Cardiac muscle cell (in vitro differentiated cells and primary cell): ENCODE results near the gene WDR91. TPM values are rescaled to one million over a fixed set of nuclear protein-coding genes. Genes with fewer than 3 reads are reported as not detected.
"Not testable (repeated sequence)": the region's sequence is repeated elsewhere in the genome, so short reads cannot be mapped to it uniquely, and the experiment has no call there.

Source experiments
- DNase-seq, 2 donors: peaks; one replicate each; pipeline versions ENCODE4 v3.0.0 to v3.0.0-alpha.2; 2010 to 2017; ENCODE audit warnings: low read depth in 1 of 2, low spot score in 1 of 2
- H3K27ac ChIP-seq: fragments of 200-600 bp; sonication (generic); 2 replicates; pipeline ENCODE4 v1.5.1; 2016
- H3K27me3 ChIP-seq: fragments of 200-600 bp; sonication (generic); 2 replicates; pipeline ENCODE4 v1.6.0; 2016; ENCODE audit warnings: control low read depth
- H3K36me3 ChIP-seq: fragments of 200-600 bp; sonication (generic); 2 replicates; pipeline ENCODE4 v1.5.1; 2016; ENCODE audit warnings: control low read depth
- H3K4me1 ChIP-seq: fragments of 200-600 bp; sonication (generic); 2 replicates; pipeline ENCODE4 v1.8.1; 2017; ENCODE audit warnings: low read depth, mild to moderate bottlenecking, mixed run types
- H3K4me3 ChIP-seq: fragments of 200-600 bp; sonication (generic); 2 replicates; pipeline ENCODE4 v1.5.1; 2016; ENCODE audit warnings: mild to moderate bottlenecking
- H3K9me3 ChIP-seq: fragments of 200-600 bp; sonication (generic); 2 replicates; pipeline ENCODE4 v1.5.1; 2017; ENCODE audit warnings: low read depth, mild to moderate bottlenecking, control low read depth
- CTCF ChIP-seq: IDR thresholded peaks from 2 replicates; pipeline ENCODE4 v1.5.1; 2012; ENCODE audit warnings: low read depth, mild to moderate bottlenecking, low read length
- polyA plus RNA-seq: library from polyadenylated mRNA; unstranded; fragments of >200 nt; fragmentation: Nextera tagmentation; extraction: Ambion mirVana; gene quantifications from 2 replicates; pipeline ENCODE4 v1.2.1, GENCODE V29; 2016
- total RNA-seq: library from RNA; depleted of rRNA; stranded (reverse); fragments of >200 nt; gene quantifications from 2 replicates; pipeline ENCODE4 v1.2.3, GENCODE V29; 2016

WDR91 gene
- total and polyA plus RNA-seq, 2 experiments from 2014 or later = 13.6 to 16.7 TPM

GRCh38 chr7:135215180-135215579 lies 3.9 kb upstream of the WDR91 start:
- Histone ChIP-seq H3K9me3 (no peaks in the 10 kb centered on the region), H3K4me3 (no peak overlapping the region), H3K27me3 (no peaks in the 10 kb centered on the region), H3K27ac (no peak overlapping the region), H3K4me1 (no peaks in the 10 kb centered on the region), H3K36me3 (no peaks in the 10 kb centered on the region)
- no peak for TF ChIP-seq CTCF
- no peak for DNase-seq

GRCh38 chr7:135213831-135214230 lies 2.5 kb upstream of the WDR91 start:
- H3K4me1 ChIP-seq = peaks cover 10% of the 10 kb centered on the region
- no peak for DNase-seq
- no peaks in the 10 kb centered on the region for H3K27me3 ChIP-seq
- H3K4me3 ChIP-seq = no peak overlapping the region
- no peak for TF ChIP-seq CTCF
- no peak overlapping the region for H3K27ac ChIP-seq
- H3K9me3 ChIP-seq = no peaks in the 10 kb centered on the region
- H3K36me3 ChIP-seq = no peaks in the 10 kb centered on the region

- H3K4me1 ChIP-seq = peaks cover 26% of the 10 kb centered on the region
- DNase-seq = peak in 1 of 2 donors; percentile 77
- not testable (repeated sequence) for H3K36me3 ChIP-seq, H3K9me3 ChIP-seq, H3K27me3 ChIP-seq, H3K27ac ChIP-seq
- H3K4me3 ChIP-seq = peak overlapping the region; percentile 63
Observed at GRCh38 chr7:135211946-135212685, 790 bp upstream of the WDR91 start.

- H3K4me1 ChIP-seq = peaks cover 26% of the 10 kb centered on the region
- peak overlapping the region; percentile 63 for H3K4me3 ChIP-seq
- no peaks in the 10 kb centered on the region for H3K36me3 ChIP-seq
- TF ChIP-seq CTCF = no peak
- no peak overlapping the region for H3K27ac ChIP-seq
- no peaks in the 10 kb centered on the region for H3K9me3 ChIP-seq
- peak in 1 of 2 donors; percentile 33 for DNase-seq
- H3K27me3 ChIP-seq = no peaks in the 10 kb centered on the region
Observed at GRCh38 chr7:135210888-135211178, 493 bp downstream of the WDR91 start.

GRCh38 chr7:135209225-135209834 lies 2.0 kb downstream of the WDR91 start:
- DNase-seq = no peak
- no peaks in the 10 kb centered on the region for H3K9me3 ChIP-seq
- no peaks in the 10 kb centered on the region for H3K27me3 ChIP-seq
- no peak overlapping the region for H3K27ac ChIP-seq
- H3K4me3 ChIP-seq = no peak overlapping the region
- TF ChIP-seq CTCF = no peak
- peaks cover 26% of the 10 kb centered on the region for H3K4me1 ChIP-seq
- no peaks in the 10 kb centered on the region for H3K36me3 ChIP-seq

- H3K4me1 ChIP-seq = peaks cover 26% of the 10 kb centered on the region
- H3K4me3 ChIP-seq = no peak overlapping the region
- no peak for TF ChIP-seq CTCF
- H3K27ac ChIP-seq = no peak overlapping the region
- no peaks in the 10 kb centered on the region for H3K9me3 ChIP-seq
- no peaks in the 10 kb centered on the region for H3K27me3 ChIP-seq
- no peak for DNase-seq
- peaks cover 5% of the 10 kb centered on the region for H3K36me3 ChIP-seq
Observed at GRCh38 chr7:135208102-135208793, 3.1 kb downstream of the WDR91 start.
